GM23338 (cell line): ENCODE data around the gene MTCL1.

Source experiments
- CTCF ChIP-seq, 2 experiments: fragments of 200-600 bp in 1 of 2; sonication (generic) in 1 of 2; conservative IDR thresholded peaks; 2 replicates each; pipeline versions ENCODE4 v1.5.1 to v1.6.1; 2016 to 2017; ENCODE audit warnings: antibody characterized with exemption in 2 of 2, low read depth in 2 of 2, mild to moderate bottlenecking in 2 of 2, moderate library complexity in 1 of 2
- POLR2AphosphoS5 ChIP-seq: IDR thresholded peaks from 2 replicates; pipeline ENCODE4 v1.6.1; 2016; ENCODE audit warnings: antibody characterized with exemption, low read depth
- ZNF331 ChIP-seq: fragments of 250-450 bp; sonication (Bioruptor Pico); IDR thresholded peaks from 2 replicates; pipeline ENCODE4 v1.5.0; 2020; ENCODE audit warnings: low read depth, mild to moderate bottlenecking, moderate library complexity

GRCh38 chr18:8848541-8848940 is 143.2 kb downstream of the MTCL1 start:
- no peak for TF ChIP-seq CTCF (conservative IDR thresholded peaks at IDR 0.05; ENCODE audit: low read depth in 2 of 2)
- TF ChIP-seq POLR2AphosphoS5, result no peak
- no peak for TF ChIP-seq ZNF331 (CRISPR knock-in tag)
